HEK293 (cell line): Measurements from ENCODE around the gene TUT1.

ENCODE experiments used
- CTCF ChIP-seq: fragments of 450-650 bp; formaldehyde crosslinking; IDR thresholded peaks from 2 replicates; pipeline ENCODE4 v1.5.1; 2016; ENCODE audit warnings: missing biosample characterization, missing genetic modification characterization
- EGR2 ChIP-seq: fragments of 450-650 bp; formaldehyde crosslinking; IDR thresholded peaks from 2 replicates; pipeline ENCODE4 v1.5.1; 2016; ENCODE audit warnings: low read depth, missing biosample characterization, missing genetic modification characterization
- GLIS1 ChIP-seq: fragments of 450-650 bp; formaldehyde crosslinking; IDR thresholded peaks from 2 replicates; pipeline ENCODE4 v1.5.1; 2016; ENCODE audit warnings: missing biosample characterization, missing genetic modification characterization
- HIC1 ChIP-seq: fragments of 450-650 bp; formaldehyde crosslinking; IDR thresholded peaks from 2 replicates; pipeline ENCODE4 v1.5.1; 2016; ENCODE audit warnings: missing biosample characterization, missing genetic modification characterization
- KLF9 ChIP-seq: fragments of 450-650 bp; formaldehyde crosslinking; IDR thresholded peaks from 2 replicates; pipeline ENCODE4 v1.5.1; 2016; ENCODE audit warnings: missing biosample characterization, missing genetic modification characterization, low read depth
- PATZ1 ChIP-seq: fragments of 450-650 bp; formaldehyde crosslinking; IDR thresholded peaks from 2 replicates; pipeline ENCODE4 v1.5.1; 2016; ENCODE audit warnings: missing biosample characterization, missing genetic modification characterization
- PRDM1 ChIP-seq: fragments of 450-650 bp; formaldehyde crosslinking; IDR thresholded peaks from 2 replicates; pipeline ENCODE4; 2016; ENCODE audit warnings: missing biosample characterization, missing genetic modification characterization
- REPIN1 ChIP-seq: fragments of 450-650 bp; formaldehyde crosslinking; IDR thresholded peaks from 2 replicates; pipeline ENCODE4 v1.5.1; 2017; ENCODE audit warnings: missing biosample characterization, missing genetic modification characterization, low read depth
- SETDB1 ChIP-seq: IDR thresholded peaks from one replicate; pipeline ENCODE4 v1.6.1; 2017; ENCODE audit warnings: mild to moderate bottlenecking, low read length, moderate library complexity, mixed read lengths; ENCODE audit not compliant: insufficient read length
- TCF7L2 ChIP-seq: IDR thresholded peaks from 2 replicates; pipeline ENCODE4 v1.6.1; 2011; ENCODE audit warnings: low read depth, mild to moderate bottlenecking, inconsistent platforms, low read length, moderate library complexity, borderline replicate concordance
- TRIM28 ChIP-seq: IDR thresholded peaks from 2 replicates; pipeline ENCODE4 v1.6.1; 2011; ENCODE audit warnings: low read length, control low read depth, borderline replicate concordance
- ZFHX2 ChIP-seq: fragments of 450-650 bp; formaldehyde crosslinking; conservative IDR thresholded peaks from 2 replicates; pipeline ENCODE4 v1.5.1; 2016; ENCODE audit warnings: missing biosample characterization, missing genetic modification characterization
- ZNF112 ChIP-seq: fragments of 450-650 bp; formaldehyde crosslinking; IDR thresholded peaks from 2 replicates; pipeline ENCODE4 v1.5.0; 2017; ENCODE audit warnings: missing biosample characterization, missing genetic modification characterization
- ZNF138 ChIP-seq: fragments of 450-650 bp; formaldehyde crosslinking; IDR thresholded peaks from 2 replicates; pipeline ENCODE4 v1.5.1; 2016; ENCODE audit warnings: missing biosample characterization, missing genetic modification characterization, borderline replicate concordance
- ZNF157 ChIP-seq: fragments of 450-650 bp; formaldehyde crosslinking; IDR thresholded peaks from 2 replicates; pipeline ENCODE4 v1.5.1; 2016; ENCODE audit warnings: missing biosample characterization, missing genetic modification characterization
- ZNF18 ChIP-seq: fragments of 450-650 bp; formaldehyde crosslinking; IDR thresholded peaks from 2 replicates; pipeline ENCODE4 v1.5.1; 2016; ENCODE audit warnings: missing biosample characterization, missing genetic modification characterization
- ZNF292 ChIP-seq: fragments of 450-650 bp; formaldehyde crosslinking; IDR thresholded peaks from 2 replicates; pipeline ENCODE4 v1.5.1; 2016; ENCODE audit warnings: low read depth, missing biosample characterization, missing genetic modification characterization, borderline replicate concordance
- ZNF398 ChIP-seq: fragments of 450-650 bp; formaldehyde crosslinking; IDR thresholded peaks from 2 replicates; pipeline ENCODE4 v1.5.1; 2017; ENCODE audit warnings: missing biosample characterization, missing genetic modification characterization
- ZNF404 ChIP-seq: fragments of 450-650 bp; formaldehyde crosslinking; IDR thresholded peaks from 2 replicates; pipeline ENCODE4 v1.5.1; 2017; ENCODE audit warnings: missing biosample characterization, missing genetic modification characterization
- ZNF639 ChIP-seq: fragments of 450-650 bp; formaldehyde crosslinking; IDR thresholded peaks from 2 replicates; pipeline ENCODE4 v1.5.1; 2016; ENCODE audit warnings: missing biosample characterization, missing genetic modification characterization
- ZNF645 ChIP-seq: fragments of 450-650 bp; formaldehyde crosslinking; IDR thresholded peaks from 2 replicates; pipeline ENCODE4; 2016; ENCODE audit warnings: missing biosample characterization, missing genetic modification characterization
- ZNF747 ChIP-seq: fragments of 450-650 bp; formaldehyde crosslinking; IDR thresholded peaks from 2 replicates; pipeline ENCODE4 v1.5.1; 2016; ENCODE audit warnings: missing biosample characterization, missing genetic modification characterization
- ZNF768 ChIP-seq: fragments of 450-650 bp; formaldehyde crosslinking; IDR thresholded peaks from 2 replicates; pipeline ENCODE4 v1.5.1; 2018; ENCODE audit warnings: missing biosample characterization, mild to moderate bottlenecking, missing genetic modification characterization
- ZNF777 ChIP-seq: fragments of 450-650 bp; formaldehyde crosslinking; IDR thresholded peaks from 2 replicates; pipeline ENCODE4 v1.5.1; 2017; ENCODE audit warnings: missing biosample characterization, missing genetic modification characterization, borderline replicate concordance
- ZNF792 ChIP-seq: fragments of 450-650 bp; formaldehyde crosslinking; IDR thresholded peaks from 2 replicates; pipeline ENCODE4 v1.5.1; 2016; ENCODE audit warnings: missing biosample characterization, missing genetic modification characterization
- ZSCAN16 ChIP-seq: fragments of 450-650 bp; formaldehyde crosslinking; IDR thresholded peaks from 2 replicates; pipeline ENCODE4 v1.5.1; 2016; ENCODE audit warnings: missing biosample characterization, missing genetic modification characterization
- ZSCAN30 ChIP-seq: fragments of 450-650 bp; IDR thresholded peaks from 2 replicates; pipeline ENCODE4 v1.5.1; 2018; ENCODE audit warnings: missing biosample characterization, mild to moderate bottlenecking, missing genetic modification characterization, moderate library complexity

The TUT1 gene

GRCh38 chr11:62592146-62592815 lies 958 bp upstream of the TUT1 start (continued):
- TF ChIP-seq ZNF18 (tag by site-specific recombination), result no peak
- TF ChIP-seq TCF7L2, result no peak
- TF ChIP-seq ZNF292 (tag by site-specific recombination), result no peak
- TF ChIP-seq ZNF777 (tag by site-specific recombination), result no peak
- no peak for TF ChIP-seq ZSCAN16 (tag by site-specific recombination)
- TF ChIP-seq KLF9, result no peak
- peak; percentile 50; the same call in 1 of the 2 replicates for TF ChIP-seq ZNF398 (tag by site-specific recombination)
- no peak for TF ChIP-seq ZNF792 (tag by site-specific recombination)
- no peak for TF ChIP-seq ZNF138
- no peak for TF ChIP-seq SETDB1
- no peak for TF ChIP-seq ZNF639 (tag by site-specific recombination)
- no peak for TF ChIP-seq ZFHX2 (tag by site-specific recombination)
- no peak for TF ChIP-seq HIC1
- TF ChIP-seq ZNF747 (tag by site-specific recombination), result no peak
- no peak for TF ChIP-seq PRDM1 (tag by site-specific recombination)
- 0 out of 2 replicates have a peak, but pooled peaks have one; percentile 1 for TF ChIP-seq EGR2 (tag by site-specific recombination)
- TF ChIP-seq ZNF112, result no peak
- no peak for TF ChIP-seq REPIN1 (tag by site-specific recombination)
- no peak for TF ChIP-seq ZNF768
- no peak for TF ChIP-seq TRIM28
- TF ChIP-seq ZSCAN30 (tag by site-specific recombination), result no peak
- no peak for TF ChIP-seq ZNF404
- TF ChIP-seq CTCF (tag by site-specific recombination), result peak; percentile 72; the same call in 1 of the 2 replicates
- no peak for TF ChIP-seq ZNF645 (tag by site-specific recombination)
- no peak for TF ChIP-seq PATZ1 (tag by site-specific recombination)
- peak; percentile 4; the same call in 1 of the 2 replicates for TF ChIP-seq GLIS1
- no peak for TF ChIP-seq ZNF157
